Neural cell (in vitro differentiated cells): Measurements from ENCODE around the gene RPGRIP1L. TPM values are rescaled to one million over a fixed set of nuclear protein-coding genes. Genes with fewer than 3 reads are reported as not detected.

ENCODE experiments used
- H2AFZ ChIP-seq: fragments of 200-600, 300-800 bp; sonication (generic), shearing (Covaris generic); 2 replicates; pipeline ENCODE4 v1.6.0; 2014; ENCODE audit warnings: low read depth, mild to moderate bottlenecking, antibody characterized with exemption, low read length, moderate library complexity
- H3F3A ChIP-seq: fragments of 200-600 bp; shearing (Covaris generic); 2 replicates; pipeline ENCODE4 v1.6.1; 2016; ENCODE audit warnings: mild to moderate bottlenecking, moderate library complexity, mixed read lengths, antibody characterized with exemption, low read length; ENCODE audit not compliant: insufficient read depth, poor library complexity, severe bottlenecking
- H3K27ac ChIP-seq: fragments of 200-600, 300-800 bp; sonication (generic), shearing (Covaris generic); 2 replicates; pipeline ENCODE4 v1.5.1; 2014; ENCODE audit warnings: mild to moderate bottlenecking, low read length, moderate library complexity
- H3K27me3 ChIP-seq: fragments of 300-800, 200-600 bp; sonication (generic), shearing (Covaris generic); 2 replicates; pipeline ENCODE4 v1.6.0; 2014; ENCODE audit warnings: mild to moderate bottlenecking, low read depth, low read length, moderate library complexity; ENCODE audit not compliant: insufficient read depth
- H3K36me3 ChIP-seq: fragments of 300-800, 200-600 bp; sonication (generic), shearing (Covaris generic); 2 replicates; pipeline ENCODE4 v1.5.1; 2014; ENCODE audit warnings: mild to moderate bottlenecking, antibody characterized with exemption, low read length, moderate library complexity; ENCODE audit not compliant: insufficient read depth
- H3K4me2 ChIP-seq: fragments of 300-800, 200-600 bp; sonication (generic), shearing (Covaris generic); 2 replicates; pipeline ENCODE4 v1.6.0; 2014; ENCODE audit warnings: mild to moderate bottlenecking, low read length
- H3K4me3 ChIP-seq: fragments of 300-800, 200-600 bp; sonication (generic), shearing (Covaris generic); 2 replicates; pipeline ENCODE4 v1.5.1; 2014; ENCODE audit warnings: mild to moderate bottlenecking, low read length, moderate library complexity
- H3K79me2 ChIP-seq: fragments of 200-600 bp; shearing (Covaris generic); replicated peaks from 2 replicates; pipeline ENCODE4 v1.6.0; 2014; ENCODE audit warnings: mild to moderate bottlenecking, low read length, moderate library complexity; ENCODE audit not compliant: insufficient read depth
- H3K9ac ChIP-seq: fragments of 300-800, 200-600 bp; sonication (generic), shearing (Covaris generic); 2 replicates; pipeline ENCODE4 v1.6.1; 2016; ENCODE audit warnings: mild to moderate bottlenecking, low read length, mixed read lengths
- H3K9me2 ChIP-seq: fragments of 200-600 bp; shearing (Covaris generic); 2 replicates; pipeline ENCODE4 v1.6.1; 2016; ENCODE audit warnings: mild to moderate bottlenecking, low read length, mixed read lengths; ENCODE audit not compliant: insufficient read depth
- H3K9me3 ChIP-seq: fragments of 200-600, 300-800 bp; sonication (generic), shearing (Covaris generic); 2 replicates; pipeline ENCODE4 v1.6.1; 2016; ENCODE audit warnings: mild to moderate bottlenecking, mixed run types, low read length, moderate library complexity, mixed read lengths
- H4K20me1 ChIP-seq: fragments of 200-600 bp; shearing (Covaris generic); 2 replicates; pipeline ENCODE4 v1.6.1; 2016; ENCODE audit warnings: mild to moderate bottlenecking, mixed run types; ENCODE audit not compliant: insufficient read depth
- EP300 ChIP-seq: fragments of 450-650 bp; conservative IDR thresholded peaks from 2 replicates; pipeline ENCODE4 v1.6.1; 2014; ENCODE audit warnings: antibody characterized with exemption, mild to moderate bottlenecking, moderate library complexity; ENCODE audit not compliant: poor library complexity, severe bottlenecking
- EZH2 ChIP-seq: fragments of 200-600, 300-800 bp; shearing (Covaris generic), sonication (generic); IDR thresholded peaks from 2 replicates; pipeline ENCODE4 v1.6.1; 2014; ENCODE audit warnings: antibody characterized with exemption, low read length, borderline replicate concordance, mild to moderate bottlenecking; ENCODE audit not compliant: insufficient read depth, poor library complexity, severe bottlenecking
- MXI1 ChIP-seq: fragments of 450-650 bp; conservative IDR thresholded peaks from 2 replicates; pipeline ENCODE4 v1.6.1; 2014; ENCODE audit warnings: antibody characterized with exemption, mild to moderate bottlenecking; ENCODE audit not compliant: poor library complexity, severe bottlenecking
- POLR2AphosphoS5 ChIP-seq: IDR thresholded peaks from 2 replicates; pipeline ENCODE4 v1.6.1; 2012
- RAD21 ChIP-seq: fragments of 450-650 bp; conservative IDR thresholded peaks from 2 replicates; pipeline ENCODE4 v1.6.1; 2014; ENCODE audit warnings: antibody characterized with exemption, mild to moderate bottlenecking, moderate library complexity
- SMC3 ChIP-seq: fragments of 450-650 bp; conservative IDR thresholded peaks from 2 replicates; pipeline ENCODE4 v1.6.1; 2014; ENCODE audit warnings: antibody characterized with exemption, mild to moderate bottlenecking, moderate library complexity; ENCODE audit not compliant: poor library complexity
- TAF1 ChIP-seq: IDR thresholded peaks from 2 replicates; pipeline ENCODE4 v1.6.1; 2012; ENCODE audit warnings: low read depth
- polyA plus RNA-seq: library from polyadenylated mRNA; depleted of rRNA; stranded (reverse); fragments of >200 nt; gene quantifications from 2 replicates; pipeline ENCODE4 v1.2.3, GENCODE V29; 2014
- TF ChIP-seq, protein P1 (sequence below): fragments of 450-650 bp; IDR thresholded peaks from 2 replicates; pipeline ENCODE4 v1.5.1; 2014; ENCODE audit warnings: antibody characterized with exemption, mild to moderate bottlenecking, moderate library complexity; ENCODE audit not compliant: poor library complexity, severe bottlenecking
- TF ChIP-seq, protein P2 (sequence below): IDR thresholded peaks from 2 replicates; pipeline ENCODE4 v1.6.1; 2012; ENCODE audit warnings: borderline replicate concordance

RPGRIP1L gene
- polyA plus RNA-seq, 1 donor from 2014 or later = 24.6 TPM

DNA sequence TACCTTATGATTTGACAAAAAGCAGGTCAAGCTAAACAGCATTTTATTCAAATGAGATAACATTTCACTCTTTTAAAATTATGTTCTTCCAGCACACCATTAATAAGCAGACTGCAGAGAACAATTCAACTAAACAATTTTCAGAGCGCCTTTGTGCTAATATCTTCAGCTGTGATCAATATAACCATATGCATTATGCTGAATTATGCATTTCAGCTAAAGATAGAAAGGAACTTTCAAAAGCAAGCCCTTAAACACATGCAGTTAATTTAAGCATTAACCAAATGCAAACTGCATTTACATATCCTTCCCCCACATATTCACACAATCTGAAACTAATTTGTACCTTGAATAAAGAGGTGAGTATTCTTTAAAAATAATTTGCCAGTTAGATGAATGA is 41.6 kb downstream of the RPGRIP1L start:
- H3K4me2 ChIP-seq = no peak overlapping the region
- H3K4me3 ChIP-seq = no peak overlapping the region
- no peaks in the 10 kb centered on the region for H4K20me1 ChIP-seq
- no peaks in the 10 kb centered on the region for H3K27me3 ChIP-seq
- TF ChIP-seq TAF1 (no peak), EZH2 (no peak), SMC3 (no peak), MXI1 (no peak), EP300 (no peak), RAD21 (no peak), POLR2AphosphoS5 (no peak)
- TF ChIP-seq, protein P1, sequence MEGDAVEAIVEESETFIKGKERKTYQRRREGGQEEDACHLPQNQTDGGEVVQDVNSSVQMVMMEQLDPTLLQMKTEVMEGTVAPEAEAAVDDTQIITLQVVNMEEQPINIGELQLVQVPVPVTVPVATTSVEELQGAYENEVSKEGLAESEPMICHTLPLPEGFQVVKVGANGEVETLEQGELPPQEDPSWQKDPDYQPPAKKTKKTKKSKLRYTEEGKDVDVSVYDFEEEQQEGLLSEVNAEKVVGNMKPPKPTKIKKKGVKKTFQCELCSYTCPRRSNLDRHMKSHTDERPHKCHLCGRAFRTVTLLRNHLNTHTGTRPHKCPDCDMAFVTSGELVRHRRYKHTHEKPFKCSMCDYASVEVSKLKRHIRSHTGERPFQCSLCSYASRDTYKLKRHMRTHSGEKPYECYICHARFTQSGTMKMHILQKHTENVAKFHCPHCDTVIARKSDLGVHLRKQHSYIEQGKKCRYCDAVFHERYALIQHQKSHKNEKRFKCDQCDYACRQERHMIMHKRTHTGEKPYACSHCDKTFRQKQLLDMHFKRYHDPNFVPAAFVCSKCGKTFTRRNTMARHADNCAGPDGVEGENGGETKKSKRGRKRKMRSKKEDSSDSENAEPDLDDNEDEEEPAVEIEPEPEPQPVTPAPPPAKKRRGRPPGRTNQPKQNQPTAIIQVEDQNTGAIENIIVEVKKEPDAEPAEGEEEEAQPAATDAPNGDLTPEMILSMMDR = no peak
- TF ChIP-seq, protein P2, sequence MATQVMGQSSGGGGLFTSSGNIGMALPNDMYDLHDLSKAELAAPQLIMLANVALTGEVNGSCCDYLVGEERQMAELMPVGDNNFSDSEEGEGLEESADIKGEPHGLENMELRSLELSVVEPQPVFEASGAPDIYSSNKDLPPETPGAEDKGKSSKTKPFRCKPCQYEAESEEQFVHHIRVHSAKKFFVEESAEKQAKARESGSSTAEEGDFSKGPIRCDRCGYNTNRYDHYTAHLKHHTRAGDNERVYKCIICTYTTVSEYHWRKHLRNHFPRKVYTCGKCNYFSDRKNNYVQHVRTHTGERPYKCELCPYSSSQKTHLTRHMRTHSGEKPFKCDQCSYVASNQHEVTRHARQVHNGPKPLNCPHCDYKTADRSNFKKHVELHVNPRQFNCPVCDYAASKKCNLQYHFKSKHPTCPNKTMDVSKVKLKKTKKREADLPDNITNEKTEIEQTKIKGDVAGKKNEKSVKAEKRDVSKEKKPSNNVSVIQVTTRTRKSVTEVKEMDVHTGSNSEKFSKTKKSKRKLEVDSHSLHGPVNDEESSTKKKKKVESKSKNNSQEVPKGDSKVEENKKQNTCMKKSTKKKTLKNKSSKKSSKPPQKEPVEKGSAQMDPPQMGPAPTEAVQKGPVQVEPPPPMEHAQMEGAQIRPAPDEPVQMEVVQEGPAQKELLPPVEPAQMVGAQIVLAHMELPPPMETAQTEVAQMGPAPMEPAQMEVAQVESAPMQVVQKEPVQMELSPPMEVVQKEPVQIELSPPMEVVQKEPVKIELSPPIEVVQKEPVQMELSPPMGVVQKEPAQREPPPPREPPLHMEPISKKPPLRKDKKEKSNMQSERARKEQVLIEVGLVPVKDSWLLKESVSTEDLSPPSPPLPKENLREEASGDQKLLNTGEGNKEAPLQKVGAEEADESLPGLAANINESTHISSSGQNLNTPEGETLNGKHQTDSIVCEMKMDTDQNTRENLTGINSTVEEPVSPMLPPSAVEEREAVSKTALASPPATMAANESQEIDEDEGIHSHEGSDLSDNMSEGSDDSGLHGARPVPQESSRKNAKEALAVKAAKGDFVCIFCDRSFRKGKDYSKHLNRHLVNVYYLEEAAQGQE = no peak
- no peak overlapping the region for H2AFZ ChIP-seq
- no peaks in the 10 kb centered on the region for H3K79me2 ChIP-seq
- H3K9ac ChIP-seq = no peak overlapping the region
- no peaks in the 10 kb centered on the region for H3K9me3 ChIP-seq
- no peaks in the 10 kb centered on the region for H3K36me3 ChIP-seq
- no peaks in the 10 kb centered on the region for H3K9me2 ChIP-seq
- H3K27ac ChIP-seq = no peak overlapping the region
- no peaks in the 10 kb centered on the region for H3F3A ChIP-seq

DNA sequence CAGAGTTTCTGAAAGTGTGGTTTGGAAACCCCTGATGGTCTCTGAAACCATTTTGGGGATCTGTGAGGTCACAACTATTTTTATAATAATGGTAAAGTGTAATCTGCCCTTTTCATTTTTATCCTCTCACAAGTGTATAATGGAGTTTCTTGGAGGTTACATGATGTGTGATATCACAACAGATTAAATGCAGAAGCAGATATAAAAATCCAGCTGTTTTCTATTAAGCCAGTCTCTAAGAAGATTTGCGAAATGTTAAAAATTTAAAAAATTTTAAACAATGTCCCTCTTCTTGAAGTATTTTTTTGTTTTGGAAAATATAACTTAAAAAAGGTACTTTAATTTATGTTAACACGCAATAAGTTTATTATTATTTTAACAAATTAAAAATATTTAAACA is 48.7 kb downstream of the RPGRIP1L start:
- H3K4me3 ChIP-seq = no peak overlapping the region
- no peak overlapping the region for H3K9ac ChIP-seq
- H3K79me2 ChIP-seq = no peaks in the 10 kb centered on the region
- H3K9me3 ChIP-seq = no peaks in the 10 kb centered on the region
- no peak overlapping the region for H2AFZ ChIP-seq
- no peaks in the 10 kb centered on the region for H3K9me2 ChIP-seq
- TF ChIP-seq EP300 (no peak), POLR2AphosphoS5 (no peak), EZH2 (no peak), SMC3 (no peak), TAF1 (no peak), MXI1 (no peak), RAD21 (no peak)
- TF ChIP-seq, protein P2 = no peak
- TF ChIP-seq, protein P1 = no peak
- no peaks in the 10 kb centered on the region for H3F3A ChIP-seq
- no peaks in the 10 kb centered on the region for H4K20me1 ChIP-seq
- no peak overlapping the region for H3K4me2 ChIP-seq
- no peak overlapping the region for H3K27ac ChIP-seq
- H3K36me3 ChIP-seq = peaks cover 14% of the 10 kb centered on the region
- no peaks in the 10 kb centered on the region for H3K27me3 ChIP-seq
